GM13976 (cell line): ENCODE data around the gene CNIH3.

ENCODE experiments used
- DNase-seq: peaks from one replicate; pipeline ENCODE4 v3.0.0; 2012; ENCODE audit warnings: low spot score
- CTCF ChIP-seq: IDR thresholded peaks from 2 replicates; pipeline ENCODE4 v1.5.1; 2012; ENCODE audit warnings: borderline replicate concordance, mild to moderate bottlenecking; ENCODE audit not compliant: insufficient read depth; ENCODE audit errors: extremely low read depth, missing control alignments, control extremely low read depth
- in situ Hi-C: fragments of 300-500 bp; cut with MboI; formaldehyde crosslinking; loops from one replicate; pipeline ENCODE4 v1.12.0; 2022; ENCODE audit warnings: low sequenced_read_pairs, mixed read lengths, inconsistent platforms; ENCODE audit not compliant: unreplicated experiment

Gene CNIH3

GRCh38 chr1:224740685-224741052, 124.6 kb downstream of the CNIH3 start:
- in situ Hi-C loops, result no loop called here
- DNase-seq, result no peak
- no peak for TF ChIP-seq CTCF

DNA sequence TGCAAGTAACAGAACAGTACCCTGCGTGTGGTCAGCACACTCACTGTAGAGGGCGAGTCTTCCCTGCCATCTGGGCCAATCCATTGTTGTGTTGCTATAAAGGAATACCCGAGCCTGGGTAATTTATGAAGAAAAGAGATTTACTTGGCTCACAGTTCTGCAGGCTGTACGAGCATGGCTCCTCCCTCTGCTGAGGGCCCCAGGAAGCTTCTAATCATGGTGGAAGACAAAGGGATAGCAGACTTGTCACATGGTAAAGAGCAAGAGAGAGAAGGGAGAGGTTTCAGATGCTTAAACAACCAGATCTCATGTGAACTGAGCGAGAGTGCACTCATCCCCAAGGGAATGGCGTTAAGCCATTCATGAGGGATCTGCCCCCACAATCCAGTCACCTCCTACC, 126.2 kb downstream of the CNIH3 start:
- no peak for DNase-seq
- TF ChIP-seq CTCF, result no peak
- in situ Hi-C loops, result no loop called here

DNA sequence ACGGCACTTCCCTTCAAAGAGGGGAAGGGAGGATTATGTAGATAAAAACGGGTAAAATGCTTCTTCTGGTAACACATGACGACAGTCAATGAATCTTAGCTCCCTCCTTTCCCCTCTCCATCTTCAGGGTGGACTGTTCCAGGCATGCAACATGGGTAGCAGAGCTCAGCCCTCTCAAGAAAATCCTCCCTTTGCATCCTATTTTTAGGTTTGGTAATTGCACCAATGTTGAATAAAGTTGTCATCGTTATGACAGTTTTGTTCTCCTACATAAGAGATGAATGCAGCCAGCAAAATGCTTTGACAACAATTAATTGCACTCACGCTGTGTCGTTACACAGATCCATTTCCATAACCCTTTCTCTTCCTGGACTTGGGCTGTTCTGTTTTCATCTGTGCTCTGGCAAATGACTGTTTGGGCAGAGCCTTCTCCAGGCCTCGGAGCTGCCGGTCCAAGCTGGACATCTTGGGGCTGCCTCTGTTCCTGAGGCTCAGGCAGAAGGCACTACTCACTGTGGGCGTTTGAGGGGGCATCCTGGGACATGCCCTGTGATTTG, 127.6 kb downstream of the CNIH3 start:
- no peak for TF ChIP-seq CTCF
- no peak for DNase-seq
- in situ Hi-C loops, result no loop called here

- in situ Hi-C loops, result no loop called here
- DNase-seq, result no peak
- no peak for TF ChIP-seq CTCF
Observed at GRCh38 chr1:224744521-224744920, 128.4 kb downstream of the CNIH3 start.

DNA sequence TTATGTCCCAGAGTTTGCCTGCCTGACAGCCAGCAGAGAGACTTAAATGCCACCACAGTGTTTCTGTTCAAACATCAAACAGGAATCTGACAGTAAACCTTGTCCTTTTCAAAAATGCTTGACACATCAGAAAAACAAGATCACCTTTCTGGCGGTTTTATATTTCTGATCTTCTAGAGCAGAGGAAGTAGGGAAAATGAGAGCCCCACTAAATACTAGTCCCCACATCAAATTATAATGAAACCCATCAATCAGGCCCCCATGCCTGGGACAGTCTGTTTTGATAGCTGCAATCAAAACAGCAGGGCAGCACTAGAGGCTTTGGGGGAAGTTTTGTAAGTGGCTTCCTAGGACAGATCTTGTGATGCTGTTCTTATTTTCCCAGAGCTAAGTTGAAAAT, 129.3 kb downstream of the CNIH3 start:
- DNase-seq, result no peak
- TF ChIP-seq CTCF, result no peak
- in situ Hi-C loops, result no loop called here

DNA sequence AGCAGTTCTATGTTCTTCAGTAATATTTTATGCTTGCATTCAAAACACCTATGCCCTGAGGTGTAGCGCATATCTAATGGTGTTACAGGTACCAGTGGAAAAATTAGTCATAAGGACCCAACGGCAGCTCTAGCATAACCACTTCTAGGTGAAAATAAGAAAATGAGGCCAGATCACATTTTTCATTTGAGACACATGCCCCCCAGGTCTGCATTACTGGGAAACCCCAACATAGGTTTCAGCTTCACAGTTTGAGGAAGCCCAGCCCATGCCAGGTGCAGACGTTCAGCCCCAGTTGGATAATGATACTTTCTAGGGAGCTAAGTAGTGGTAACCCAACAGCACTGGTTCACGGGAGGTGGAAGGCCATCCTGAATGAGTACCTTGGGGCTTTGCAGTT, 129.8 kb downstream of the CNIH3 start:
- TF ChIP-seq CTCF, result no peak
- in situ Hi-C loops, result no loop called here
- DNase-seq, result no peak

DNA sequence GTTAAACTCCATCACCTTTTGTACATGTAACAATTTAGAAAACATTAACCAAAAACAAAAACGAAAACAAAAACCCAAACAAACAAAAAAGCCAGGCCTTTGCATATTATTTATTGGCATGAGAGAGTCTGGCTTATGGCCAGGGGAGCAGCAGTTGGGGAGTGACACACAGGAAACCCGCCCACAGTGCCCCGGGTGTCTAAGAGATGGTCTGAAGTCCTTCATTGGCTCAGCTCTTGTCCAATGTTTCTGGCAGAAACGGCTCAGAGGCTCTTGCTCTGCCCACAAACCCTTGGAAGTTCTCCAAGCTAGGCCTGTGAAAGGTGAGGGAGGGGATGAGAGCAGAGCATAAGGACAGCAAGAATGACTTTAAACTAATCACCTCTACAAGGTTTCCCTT, 131.5 kb downstream of the CNIH3 start:
- TF ChIP-seq CTCF, result no peak
- no peak for DNase-seq
- in situ Hi-C loops, result no loop called here
